SHP77 (cell line): ENCODE measurements around the gene RAD50.
A peak's percentile ranks its signal among the peaks of the same experiment; 100 is the strongest.
"Not testable (repeated sequence)": the region's sequence is repeated elsewhere in the genome, so short reads cannot be mapped to it uniquely, and the experiment has no call there.

Experiments
- DNase-seq, 2 experiments: peaks; one replicate each; lab custom pipeline; 2025; lab: John Stamatoyannopoulos, UW

The RAD50 gene

DNA sequence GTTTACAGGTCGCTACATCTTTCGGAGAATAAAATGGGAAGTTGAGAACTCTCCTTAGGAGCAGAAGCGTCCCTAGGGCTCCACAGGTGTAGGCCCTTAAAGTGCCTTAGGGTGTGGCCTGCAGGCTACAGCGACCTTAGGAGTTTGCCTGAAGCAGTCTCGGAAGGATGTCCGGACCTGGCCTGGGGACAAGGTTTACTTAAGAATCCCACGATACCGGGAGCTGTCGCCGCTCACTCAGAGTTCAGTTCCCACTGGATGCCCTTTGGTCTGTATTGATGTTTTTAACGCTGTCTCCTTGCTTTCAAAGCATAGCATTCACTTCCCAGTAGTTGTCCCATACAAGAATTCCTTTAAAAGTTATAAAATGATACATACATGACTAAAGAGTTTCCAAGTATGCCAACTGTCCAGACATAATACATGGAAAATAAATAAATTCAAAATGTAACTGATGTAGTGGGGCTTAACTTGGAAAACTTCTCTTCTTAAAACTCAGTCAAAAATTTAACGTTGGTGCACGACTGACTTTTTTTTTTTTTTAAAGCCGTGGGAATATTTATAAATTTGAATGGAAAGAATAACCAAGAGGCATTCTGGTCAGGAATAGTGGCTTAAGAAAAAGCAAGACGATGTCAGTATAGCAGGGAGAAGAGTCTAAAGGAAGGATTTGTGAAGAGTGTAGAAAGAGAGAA, 848 bp downstream of the RAD50 start:
- peak; percentile 35 to 63 for DNase-seq

DNA sequence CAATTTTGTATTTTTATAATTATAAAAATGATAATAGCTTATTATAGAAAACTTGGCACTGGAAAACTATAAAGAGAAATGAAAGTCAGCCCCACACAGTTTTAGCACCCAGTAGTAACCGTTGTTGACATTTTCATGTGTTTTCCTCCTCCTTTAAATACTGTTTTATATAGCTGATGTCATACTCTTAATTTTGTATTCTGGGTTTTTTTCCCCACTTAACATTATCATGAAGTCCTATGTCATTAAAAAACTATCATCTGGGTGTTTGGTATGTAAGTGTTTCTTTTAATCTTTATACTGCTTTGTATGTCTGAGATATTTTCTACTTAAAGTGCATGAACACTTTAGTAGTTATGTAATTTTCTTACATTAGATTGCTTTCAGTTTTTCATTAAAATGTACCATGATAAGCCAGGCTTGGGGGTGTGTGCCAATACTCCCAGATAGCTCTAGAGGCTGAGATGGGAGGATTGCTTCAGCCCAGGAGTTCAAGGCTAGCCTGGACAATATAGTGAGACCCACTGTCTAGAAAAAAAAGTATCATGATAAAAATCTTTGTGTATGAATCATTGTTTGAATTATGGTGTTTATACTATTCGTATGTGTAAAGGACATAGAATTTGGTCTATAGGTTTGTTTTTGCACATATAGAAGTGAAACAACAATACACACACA, 2.7 kb downstream of the RAD50 start:
- no peak for DNase-seq

DNA sequence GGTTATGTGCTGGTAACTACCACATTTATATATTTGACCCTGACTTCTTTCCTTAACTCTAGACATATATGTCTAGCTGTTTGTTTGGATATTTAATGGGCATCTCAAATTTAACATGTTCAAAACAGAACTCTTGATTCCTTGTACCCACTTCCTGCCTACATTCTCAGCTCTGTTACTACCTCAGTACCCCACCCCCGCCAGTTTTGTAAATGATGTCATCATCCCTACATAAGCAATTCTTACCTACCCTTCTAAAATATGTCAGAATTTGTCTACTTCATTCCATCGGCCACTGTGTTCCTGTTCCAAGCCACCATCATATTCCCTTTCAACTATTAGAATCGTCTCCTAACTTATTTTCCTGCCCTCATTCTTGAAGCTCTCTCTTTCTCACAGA, 4.8 kb downstream of the RAD50 start:
- no peak for DNase-seq

DNA sequence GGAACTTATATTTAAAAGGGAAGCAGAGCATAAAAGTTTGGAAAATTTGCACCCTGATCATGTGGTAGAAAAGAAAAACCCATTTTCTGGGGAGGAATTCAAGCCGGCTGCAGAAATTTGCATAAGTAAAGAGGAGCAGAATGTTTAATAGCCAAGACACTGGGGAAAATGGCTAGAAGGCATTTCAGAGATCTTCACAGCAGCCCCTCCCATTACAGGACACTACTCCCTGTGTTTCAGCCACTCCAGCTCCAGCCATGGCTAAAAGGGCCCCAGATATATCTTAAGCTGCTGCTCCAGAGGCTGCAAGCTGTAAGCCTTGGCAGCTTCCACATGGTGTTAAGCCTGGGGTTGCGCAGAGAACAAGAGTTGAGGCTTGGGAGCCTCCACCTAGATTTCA, 7.8 kb downstream of the RAD50 start:
- not testable (repeated sequence) for DNase-seq

DNA sequence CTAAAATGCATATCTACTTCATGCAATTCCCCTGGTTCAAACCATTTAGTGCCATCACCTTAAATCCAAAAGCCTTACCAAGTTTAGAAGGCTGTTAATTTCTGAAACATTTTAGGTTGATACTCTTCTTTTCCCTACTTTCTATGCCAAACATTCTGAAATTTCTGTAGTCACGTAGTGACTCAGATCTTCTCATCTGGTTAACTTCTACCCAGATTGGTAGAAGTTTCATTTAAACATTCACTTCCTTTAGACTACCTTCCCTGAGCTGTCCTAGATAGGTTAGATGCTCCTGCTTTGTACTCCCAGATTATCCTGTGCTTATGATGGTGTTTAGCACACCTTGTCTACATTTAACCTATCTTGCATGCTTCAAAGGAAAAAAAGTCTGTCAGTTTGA, 9.9 kb downstream of the RAD50 start:
- DNase-seq, result no peak

DNA sequence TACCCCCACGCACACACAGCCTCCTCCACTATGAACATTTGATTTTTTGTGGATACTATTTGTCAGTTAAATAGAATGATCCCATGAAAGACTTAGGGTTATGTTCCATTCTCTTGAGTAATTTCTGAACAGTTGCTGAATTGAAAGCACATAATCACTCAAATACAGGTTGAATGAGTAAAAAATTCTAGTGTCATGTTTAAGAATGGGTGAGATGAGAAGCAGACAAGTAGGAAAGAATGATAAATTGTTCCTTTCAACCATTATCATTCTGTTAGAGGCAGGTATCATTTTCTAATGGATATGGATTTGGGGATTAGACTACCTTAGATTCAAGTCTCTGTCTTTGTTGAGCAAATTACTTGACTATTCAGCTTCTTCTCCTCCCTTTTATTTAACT, 19.3 kb downstream of the RAD50 start:
- no peak for DNase-seq

DNA sequence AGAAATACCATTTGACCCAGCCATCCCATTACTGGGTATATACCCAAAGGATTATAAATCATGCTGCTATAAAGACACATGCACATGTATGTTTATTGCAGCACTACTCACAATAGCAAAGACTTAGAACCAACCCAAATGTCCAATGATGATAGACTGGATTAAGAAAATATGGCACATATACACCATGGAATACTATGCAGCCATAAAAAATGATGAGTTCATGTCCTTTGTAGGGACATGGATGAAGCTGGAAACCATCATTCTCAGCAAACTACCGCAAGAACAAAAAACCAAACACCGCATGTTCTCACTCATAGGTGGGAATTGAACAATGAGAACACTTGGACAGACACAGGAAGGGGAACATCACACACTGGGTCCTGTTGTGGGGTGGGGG, 27.8 kb downstream of the RAD50 start:
- DNase-seq, result not testable (repeated sequence)

DNA sequence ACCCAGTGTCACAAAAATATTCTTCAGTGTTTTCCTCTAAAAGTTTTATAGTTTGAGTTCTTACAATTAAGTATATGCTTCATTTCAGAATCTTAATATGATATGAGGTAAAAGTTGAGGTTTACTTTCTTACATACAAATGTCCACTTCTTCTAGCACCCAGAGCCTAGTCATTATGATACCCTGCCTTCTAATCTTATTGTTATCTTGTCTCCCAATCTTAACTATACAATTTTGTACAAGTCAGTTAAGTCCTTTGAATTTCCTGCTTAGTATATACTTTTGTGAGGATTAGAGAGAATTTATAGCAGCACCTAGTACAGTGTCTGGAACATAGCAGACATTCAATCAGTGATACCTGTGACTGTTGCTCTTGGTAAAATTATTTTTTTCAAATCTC, 29.3 kb downstream of the RAD50 start:
- DNase-seq, result no peak

DNA sequence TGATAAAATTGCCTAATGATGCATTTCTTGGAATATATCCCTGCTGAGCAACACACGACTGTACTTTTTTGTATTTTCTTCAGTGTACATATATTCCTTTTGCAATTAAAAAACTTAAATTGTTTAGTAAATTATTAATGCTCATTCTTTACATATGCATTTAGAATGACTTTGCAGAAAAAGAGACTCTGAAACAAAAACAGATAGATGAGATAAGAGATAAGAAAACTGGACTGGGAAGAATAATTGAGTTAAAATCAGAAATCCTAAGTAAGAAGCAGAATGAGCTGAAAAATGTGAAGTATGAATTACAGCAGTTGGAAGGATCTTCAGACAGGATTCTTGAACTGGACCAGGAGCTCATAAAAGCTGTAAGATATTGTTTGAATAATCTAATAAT, 32.7 kb downstream of the RAD50 start:
- DNase-seq, result no peak

DNA sequence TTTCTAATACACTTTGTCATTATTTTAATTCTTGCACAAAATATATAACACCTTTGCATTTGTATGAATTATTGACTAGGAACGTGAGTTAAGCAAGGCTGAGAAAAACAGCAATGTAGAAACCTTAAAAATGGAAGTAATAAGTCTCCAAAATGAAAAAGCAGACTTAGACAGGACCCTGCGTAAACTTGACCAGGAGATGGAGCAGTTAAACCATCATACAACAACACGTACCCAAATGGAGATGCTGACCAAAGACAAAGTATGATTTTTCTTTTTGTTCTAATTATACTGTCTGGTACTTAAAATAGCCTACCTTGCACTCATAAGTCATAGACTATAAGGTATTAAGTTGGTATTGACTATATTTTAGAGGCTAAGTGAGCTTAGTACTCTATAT, 34.4 kb downstream of the RAD50 start:
- DNase-seq, result no peak

DNA sequence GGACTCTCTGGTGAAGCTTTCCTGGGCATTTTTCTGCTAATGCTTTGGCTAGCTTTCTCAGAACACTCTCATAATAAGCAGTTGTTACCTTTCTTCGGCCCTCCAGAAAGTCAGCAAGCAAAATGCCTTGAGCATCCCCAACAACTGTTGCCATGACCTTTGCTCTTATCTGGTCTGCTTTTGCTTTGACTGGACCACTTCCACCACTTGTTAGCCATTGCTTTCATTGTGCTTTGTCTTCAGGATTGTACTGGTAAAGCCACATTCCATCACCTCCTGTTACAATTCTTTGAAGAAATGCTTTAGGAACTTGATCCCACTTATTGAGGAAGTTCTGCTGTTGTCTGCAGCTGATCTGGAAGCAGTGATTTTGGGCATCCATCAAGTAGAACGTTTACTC, 35.7 kb downstream of the RAD50 start:
- no peak for DNase-seq

DNA sequence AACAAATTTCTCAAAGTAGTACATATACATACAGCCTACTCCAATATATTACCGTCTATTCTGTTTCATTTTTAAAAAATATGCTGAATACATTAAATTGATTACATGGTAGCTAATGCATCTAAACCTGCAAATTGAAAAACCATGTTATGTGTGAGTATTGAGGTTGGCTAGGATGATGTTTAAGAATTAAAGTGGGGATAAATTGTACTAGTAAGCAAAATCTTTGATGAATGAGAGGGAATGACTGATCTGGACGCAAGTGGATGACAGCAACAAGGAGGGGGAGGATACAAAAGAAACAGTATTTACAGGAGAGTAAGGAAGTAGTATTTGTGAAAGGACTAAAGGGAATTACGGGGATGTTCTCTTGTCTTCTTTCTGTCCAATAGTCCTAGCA, 37.4 kb downstream of the RAD50 start:
- no peak for DNase-seq

DNA sequence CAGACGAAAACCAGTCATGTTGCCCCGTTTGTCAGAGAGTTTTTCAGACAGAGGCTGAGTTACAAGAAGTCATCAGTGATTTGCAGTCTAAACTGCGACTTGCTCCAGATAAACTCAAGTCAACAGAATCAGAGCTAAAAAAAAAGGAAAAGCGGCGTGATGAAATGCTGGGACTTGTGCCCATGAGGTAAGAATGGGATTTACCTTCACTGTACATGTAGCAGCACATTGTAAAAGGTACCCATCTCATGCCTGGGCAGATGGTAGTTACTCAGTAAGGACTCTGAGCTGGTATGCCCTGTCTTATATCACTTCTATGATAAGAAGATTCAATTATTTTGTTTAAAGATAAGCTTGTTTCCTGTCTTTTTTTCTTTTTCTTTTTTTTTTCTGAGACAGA, 38.8 kb downstream of the RAD50 start:
- no peak for DNase-seq

DNA sequence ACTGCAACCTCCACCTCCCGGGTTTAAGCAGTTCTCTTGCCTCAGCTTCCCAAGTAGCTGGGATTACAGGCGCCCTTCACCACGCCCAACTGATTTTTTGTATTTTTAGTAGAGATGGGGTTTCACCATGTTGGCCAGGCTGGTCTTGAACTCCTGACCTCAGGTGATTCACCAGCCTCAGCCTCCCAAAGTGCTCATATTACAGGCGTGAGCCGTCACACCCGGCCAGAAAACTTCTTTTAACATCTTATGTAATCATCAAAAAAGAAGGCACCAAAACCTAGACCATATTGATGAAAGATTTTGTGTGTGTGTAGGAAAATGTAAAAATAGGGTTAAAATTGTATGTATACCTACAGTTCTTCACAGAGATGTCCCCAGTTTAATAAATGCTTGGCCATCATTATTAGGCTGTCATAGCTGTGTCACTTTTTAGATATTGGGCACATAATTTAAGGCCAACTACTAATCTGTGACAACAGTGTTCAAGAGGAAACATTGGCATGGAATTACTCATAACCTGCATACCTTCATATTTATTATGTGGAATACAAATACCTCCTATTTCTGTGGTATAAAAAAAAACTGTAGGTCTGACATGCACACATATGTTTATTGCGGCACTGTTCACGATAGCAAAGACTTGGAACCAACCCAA, 44.4 kb downstream of the RAD50 start:
- DNase-seq, result no peak

DNA sequence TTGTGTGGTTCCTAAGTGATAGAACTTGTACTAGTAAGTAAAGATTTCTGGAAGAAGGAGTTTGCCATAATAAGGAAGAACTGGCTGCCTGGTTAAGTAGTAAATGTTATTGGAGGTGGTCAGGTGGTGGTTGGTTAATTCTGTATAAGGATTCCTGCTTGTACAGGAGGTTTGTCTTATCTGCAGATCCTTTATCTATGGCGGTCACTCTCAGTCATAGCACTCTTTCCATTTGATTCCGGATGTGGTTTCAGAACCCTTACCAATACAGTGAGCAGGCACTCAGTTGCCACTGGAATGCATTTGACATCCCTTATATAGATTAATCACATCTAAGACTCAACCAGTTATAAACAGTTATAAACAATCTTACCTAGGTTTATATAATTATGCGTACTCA, 50.3 kb downstream of the RAD50 start:
- no peak for DNase-seq

DNA sequence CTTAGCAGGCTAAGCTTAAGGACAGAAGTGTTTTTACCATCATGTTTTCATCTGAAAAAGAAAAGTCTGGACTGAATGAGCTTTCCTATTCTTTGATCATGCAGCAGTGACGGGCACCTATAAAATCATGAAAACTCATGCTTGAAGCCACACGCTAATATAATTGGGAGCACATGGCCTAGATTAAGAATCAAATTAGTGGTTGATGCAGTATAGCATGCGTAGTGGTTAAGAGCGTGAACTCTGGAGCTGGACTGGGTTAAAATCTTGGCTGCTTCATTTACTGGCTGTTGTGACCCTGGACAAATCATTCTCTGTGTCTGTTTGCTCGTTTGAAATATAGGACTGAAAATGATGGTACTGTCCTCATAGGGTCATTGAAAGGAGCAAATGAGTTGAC, 51.3 kb downstream of the RAD50 start:
- no peak for DNase-seq

DNA sequence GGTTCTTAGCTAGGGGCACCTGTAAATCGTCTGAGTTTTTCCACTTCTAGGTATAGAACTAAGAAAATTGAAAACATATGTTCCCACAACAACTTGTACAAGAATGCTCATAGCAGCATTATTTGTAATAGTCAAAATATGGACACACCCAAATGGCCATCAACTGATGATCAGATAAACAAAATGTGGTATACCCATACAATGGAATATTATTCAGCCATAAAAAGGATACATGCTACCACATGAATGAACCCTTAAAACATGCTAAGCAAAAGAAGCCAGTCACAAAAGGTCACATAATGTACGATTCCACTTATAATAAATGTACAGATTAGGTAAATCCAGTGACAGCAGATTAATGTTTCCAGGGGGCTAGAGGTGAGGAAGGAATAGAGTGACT, 55.2 kb downstream of the RAD50 start:
- DNase-seq, result no peak

DNA sequence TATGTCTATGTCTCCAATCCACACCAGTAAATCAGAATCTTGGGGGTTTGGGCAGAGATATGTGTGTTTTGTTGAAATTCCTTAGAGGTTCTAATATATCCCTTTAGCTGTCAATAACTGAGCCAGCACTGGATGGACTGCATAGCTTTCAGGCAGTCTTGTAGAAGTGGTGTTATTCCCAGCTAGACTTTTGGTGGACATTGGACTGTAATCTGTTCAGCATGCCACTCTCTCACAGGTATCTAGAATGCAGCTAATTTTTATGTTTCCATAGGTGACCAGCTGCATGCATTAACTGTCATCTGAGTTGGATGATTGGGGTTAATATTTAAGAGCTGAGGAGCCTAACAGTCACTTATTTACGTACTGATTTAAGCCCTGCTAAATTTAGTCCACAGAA, 56.1 kb downstream of the RAD50 start:
- no peak for DNase-seq

DNA sequence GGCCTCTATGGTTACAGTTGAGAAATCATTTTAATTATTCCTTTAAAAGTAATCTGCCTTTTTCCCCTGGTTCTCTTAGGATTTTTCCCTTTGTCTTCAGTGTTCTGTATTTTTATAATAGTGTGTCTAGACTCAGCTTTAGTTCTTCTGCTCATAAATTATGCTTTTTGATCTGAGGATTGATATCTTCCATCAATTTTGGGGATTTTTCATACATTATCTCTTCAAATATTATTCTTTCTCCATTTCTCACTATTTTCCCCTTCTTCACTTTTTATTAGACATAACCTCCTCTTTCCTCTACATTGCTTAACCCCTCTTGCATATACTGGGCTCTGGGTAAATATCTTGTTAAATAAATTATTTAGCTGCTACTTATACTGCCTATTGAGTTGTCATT, 64.9 kb downstream of the RAD50 start:
- DNase-seq, result no peak

DNA sequence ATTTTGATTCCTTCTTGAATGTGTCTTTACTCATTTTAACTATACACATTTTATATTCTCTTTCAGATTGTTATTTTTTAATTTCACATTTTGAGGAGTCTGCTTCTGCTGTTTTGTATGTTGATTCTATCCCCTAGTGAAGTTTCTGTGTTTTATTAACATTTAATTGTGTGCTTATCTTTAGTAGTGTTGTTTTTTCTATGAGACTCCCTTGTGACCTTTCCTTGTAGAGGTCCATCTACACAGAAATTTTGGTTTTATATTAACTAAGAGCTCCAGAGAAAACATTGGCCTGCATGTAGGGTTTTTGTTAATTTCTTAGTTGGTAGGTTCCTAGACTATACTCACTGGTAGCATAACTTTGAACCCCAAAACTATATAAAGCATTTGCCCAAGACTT, 65.8 kb downstream of the RAD50 start:
- DNase-seq, result no peak

DNA sequence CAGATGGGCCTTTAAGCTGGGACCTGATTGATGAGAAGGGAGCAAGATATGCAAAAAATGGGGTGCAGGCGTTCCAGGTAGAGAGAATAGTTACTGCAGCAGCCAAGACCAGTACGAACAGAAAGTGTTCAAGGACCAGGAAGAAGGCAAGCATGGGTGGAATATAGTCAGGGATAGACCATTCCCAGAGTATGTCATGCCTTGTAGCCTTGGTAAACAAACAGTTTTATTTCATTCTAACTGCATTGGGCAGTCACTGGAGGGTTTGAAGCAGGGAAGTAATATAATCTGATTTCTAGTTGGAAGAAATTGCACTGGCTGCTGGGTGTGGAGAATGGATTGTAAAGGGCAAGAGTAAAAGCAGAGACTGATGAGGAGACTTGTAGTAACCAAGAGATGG, 70.7 kb downstream of the RAD50 start:
- no peak for DNase-seq

DNA sequence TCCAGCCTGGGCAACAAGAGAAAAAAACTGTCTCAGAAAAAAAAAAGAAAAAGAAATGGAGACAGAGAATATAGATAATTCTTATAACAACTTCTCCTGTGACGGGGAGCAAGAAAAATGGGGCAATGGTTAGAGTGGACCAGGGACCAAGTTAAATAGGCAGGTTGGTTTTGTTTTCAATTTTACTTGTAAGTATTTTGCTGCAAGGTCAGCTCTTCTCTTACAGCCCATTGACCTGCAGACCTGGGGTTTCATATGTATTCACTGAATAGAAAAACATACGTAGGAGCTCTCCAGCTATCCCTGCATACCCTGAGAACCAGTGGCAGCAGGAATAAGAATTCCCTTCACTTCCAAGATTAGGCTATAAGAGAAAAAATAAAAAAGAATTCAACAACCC, 72.0 kb downstream of the RAD50 start:
- no peak for DNase-seq

DNA sequence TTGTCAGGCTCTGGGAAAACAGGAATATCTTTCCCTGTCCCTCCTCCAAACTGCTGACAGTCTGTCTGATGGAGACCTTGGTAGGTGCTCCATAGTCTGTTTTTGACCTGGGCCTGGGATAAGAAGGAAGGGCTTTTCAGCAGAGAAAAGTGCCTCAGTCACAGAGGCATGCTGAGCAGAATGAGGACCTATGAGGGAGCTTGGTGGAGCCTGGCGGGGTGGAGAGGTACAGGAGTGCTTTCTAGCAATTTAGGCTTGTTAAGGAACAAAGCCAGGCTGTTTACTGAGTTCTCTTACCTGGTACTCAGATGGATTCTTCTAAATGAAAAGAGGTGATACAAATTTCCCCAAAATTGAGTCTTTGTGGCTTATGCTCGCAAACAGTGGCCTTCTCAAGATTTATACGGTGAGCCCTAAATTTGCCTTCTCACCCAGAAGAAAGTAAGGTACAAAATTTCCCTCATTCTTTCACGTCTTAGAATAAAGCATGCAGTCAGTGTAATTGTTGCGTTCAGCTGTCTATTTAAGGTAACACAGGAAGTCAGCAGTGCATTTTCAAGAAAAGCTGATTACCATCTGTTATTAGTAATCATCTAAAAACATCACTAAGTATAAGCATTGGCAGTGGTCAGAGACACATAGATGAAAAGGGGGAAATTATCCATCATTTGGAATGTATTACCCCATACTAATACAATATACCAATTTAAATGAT, 72.6 kb downstream of the RAD50 start:
- DNase-seq, result no peak
